HL-60/S4 (cell line): ENCODE data around the gene DNAH3.
"Not testable (repeated sequence)": the region's sequence is repeated elsewhere in the genome, so short reads cannot be mapped to it uniquely, and the experiment has no call there.

Experiments used
- in situ Hi-C: fragments of 300-500 bp; cut with MboI; formaldehyde crosslinking; loops from 2 replicates; pipeline ENCODE4 v1.14.3; 2022; ENCODE audit warnings: low sequenced_read_pairs

DNAH3 gene

DNA sequence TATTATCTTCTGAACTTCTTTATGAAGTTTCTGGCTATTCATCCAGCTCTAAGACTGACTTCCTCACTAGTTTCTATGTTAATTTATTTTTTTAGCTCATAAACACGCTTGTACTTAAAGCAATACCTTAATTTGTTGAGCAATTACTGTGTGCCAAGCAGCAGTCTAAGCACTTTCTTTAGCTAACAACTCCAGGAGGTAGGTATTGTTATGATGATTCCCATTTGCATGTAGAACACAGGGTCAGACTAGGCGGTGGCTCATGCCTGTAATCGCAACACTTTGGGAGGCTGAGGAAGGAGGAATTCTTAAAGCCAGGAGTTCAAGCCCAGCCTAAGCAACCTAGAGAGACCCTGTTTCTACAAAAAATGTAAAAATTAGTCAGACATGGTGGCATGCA is 19.8 kb downstream of the DNAH3 start:
- in situ Hi-C loops: no loop called here

DNA sequence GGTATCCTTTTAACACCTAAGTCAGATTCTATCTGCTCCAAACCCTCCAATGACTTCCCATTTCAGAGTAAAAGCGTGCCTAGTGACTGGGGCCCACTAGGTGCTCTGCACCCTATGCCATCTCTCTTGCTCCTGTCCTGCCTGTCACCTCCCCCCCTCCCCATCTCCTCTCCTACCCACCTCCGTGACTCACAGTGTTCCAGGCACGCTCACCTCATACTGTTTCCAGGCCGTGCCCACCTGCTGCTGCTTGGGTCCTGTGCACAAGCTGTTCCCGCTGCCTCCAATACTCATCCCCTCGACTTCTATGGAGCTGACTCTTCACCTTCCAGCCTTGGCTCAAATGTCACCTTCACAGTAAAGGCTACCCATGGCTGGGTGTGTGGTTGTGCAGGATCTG is 21.7 kb downstream of the DNAH3 start:
- in situ Hi-C loops: no loop called here

DNA sequence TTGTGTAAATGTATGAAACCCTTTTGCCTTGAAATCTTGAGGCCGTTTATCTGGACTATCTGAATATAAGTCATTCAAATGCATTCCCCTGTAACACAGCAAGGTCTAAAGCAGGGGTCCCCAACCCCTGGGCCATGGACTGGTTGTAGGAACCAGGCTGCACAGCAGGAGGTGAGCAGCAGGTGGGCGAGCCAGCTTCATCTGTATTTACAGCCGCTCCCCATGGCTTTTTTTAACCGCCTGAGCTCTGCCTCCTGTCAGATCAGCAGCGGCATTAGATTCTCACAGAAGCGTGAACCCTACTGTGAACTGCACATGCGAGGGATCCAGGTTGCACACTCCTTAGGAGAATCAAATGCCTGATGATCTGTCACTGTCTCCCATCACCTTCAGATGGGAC is 24.1 kb downstream of the DNAH3 start:
- in situ Hi-C loops: no loop called here

DNA sequence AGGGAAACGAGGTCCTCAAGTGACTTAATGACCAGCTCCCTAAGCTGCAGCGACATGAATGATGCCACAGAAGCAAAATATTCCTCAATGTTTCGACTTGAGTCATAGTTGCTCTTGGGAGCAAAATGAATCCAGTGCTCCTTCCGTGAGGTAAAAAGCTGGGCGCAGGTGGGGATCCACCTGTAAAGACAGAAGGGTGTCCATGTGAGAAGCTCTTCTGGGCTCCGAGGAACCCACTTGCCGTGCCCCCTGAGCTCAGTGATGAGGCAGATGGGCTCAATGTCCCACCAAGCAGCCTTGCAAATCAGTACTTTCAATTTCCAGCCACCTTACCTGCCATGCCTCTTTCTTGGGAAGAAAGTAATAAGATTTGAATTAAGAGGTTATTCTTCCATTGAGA is 25.5 kb downstream of the DNAH3 start:
- in situ Hi-C loops: no loop called here

DNA sequence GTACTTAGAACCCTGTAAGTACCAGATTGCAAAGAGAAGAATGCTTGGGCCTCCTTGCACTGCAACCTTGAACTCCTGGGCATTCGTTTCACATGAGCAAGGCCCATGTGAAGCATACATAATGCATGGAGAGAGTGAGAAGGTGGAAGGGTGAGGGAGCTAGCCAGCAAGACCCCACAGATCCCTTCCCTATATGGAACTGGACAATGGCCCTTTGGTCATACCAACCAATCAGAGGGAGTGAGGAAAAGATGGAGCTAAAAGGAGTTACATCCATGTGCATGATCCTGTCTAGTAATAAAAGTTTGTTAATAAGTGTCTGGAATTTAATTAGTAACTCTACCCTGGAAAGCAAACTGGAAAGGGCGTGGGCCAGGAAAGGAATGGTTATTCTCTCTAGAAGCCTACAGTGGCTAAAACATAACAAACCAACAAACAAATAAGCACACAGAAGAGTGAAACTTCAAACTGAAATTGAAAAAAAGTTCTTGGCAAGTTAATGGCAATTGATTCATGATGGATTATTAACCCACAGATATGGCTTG is 29.6 kb downstream of the DNAH3 start:
- in situ Hi-C loops: no loop called here

DNA sequence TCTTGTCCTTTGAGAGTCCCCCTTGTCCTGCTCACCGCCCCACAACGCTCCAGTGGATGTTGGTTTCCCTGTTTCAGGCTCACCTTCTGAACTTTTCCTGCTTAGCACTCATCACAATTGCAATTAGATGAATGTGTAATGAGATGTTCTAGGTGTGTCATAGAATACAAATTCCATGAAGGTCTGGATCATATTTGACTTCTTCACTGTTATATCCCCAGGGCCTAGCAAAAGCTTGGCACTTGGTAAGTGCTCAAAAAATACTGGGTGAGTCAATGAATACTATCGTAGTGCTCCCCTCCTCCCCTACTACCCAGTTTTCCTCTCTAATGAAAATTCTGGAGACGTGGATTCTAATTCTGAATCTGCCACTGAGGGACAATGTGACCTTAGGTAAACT is 33.1 kb downstream of the DNAH3 start:
- in situ Hi-C loops: no loop called here

DNA sequence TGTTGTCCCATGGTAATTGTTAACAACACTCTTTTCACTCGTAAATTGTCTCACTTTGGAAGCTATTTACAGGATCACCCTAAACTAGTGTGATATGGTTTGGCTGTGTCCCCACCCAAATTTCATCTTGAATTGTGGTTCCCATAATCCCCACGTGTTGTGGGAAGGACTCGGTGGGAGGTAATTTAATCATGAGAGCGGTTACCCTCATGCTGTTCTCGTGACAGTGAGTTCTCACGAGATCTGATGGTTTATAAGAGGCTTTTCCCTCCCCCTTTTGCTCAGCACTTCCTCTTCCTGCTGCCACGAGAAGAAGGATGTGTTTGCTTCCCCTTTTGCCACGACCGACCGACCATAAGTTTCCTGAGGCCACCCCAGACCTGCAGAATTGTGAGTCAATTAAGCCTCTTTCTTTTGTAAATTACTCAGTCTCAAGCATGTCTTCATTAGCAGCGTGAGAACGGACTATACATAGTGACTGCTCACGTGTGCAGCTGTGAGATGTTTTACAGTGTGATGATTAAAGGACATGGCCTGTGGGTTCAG is 34.4 kb downstream of the DNAH3 start:
- in situ Hi-C loops: no loop called here

DNA sequence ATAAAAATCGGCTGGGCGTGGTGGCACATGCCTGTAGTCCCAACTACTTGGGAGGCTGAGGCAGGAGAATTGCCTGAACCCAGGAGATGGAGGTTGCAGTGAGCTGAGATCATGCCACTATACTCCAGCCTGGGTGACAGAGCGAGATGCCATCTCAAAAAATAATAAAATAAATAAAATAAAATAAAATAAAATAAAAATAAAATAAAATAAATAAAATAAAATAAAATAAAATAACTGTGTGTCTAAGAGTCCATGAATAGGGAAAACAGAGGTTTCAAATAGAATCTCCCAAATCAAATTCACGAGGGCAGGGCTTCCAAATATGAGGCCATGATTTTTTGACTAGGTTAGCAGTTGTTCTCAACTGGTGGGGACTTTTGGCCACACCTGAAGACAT is 35.1 kb downstream of the DNAH3 start:
- in situ Hi-C loops: not testable (repeated sequence)

DNA sequence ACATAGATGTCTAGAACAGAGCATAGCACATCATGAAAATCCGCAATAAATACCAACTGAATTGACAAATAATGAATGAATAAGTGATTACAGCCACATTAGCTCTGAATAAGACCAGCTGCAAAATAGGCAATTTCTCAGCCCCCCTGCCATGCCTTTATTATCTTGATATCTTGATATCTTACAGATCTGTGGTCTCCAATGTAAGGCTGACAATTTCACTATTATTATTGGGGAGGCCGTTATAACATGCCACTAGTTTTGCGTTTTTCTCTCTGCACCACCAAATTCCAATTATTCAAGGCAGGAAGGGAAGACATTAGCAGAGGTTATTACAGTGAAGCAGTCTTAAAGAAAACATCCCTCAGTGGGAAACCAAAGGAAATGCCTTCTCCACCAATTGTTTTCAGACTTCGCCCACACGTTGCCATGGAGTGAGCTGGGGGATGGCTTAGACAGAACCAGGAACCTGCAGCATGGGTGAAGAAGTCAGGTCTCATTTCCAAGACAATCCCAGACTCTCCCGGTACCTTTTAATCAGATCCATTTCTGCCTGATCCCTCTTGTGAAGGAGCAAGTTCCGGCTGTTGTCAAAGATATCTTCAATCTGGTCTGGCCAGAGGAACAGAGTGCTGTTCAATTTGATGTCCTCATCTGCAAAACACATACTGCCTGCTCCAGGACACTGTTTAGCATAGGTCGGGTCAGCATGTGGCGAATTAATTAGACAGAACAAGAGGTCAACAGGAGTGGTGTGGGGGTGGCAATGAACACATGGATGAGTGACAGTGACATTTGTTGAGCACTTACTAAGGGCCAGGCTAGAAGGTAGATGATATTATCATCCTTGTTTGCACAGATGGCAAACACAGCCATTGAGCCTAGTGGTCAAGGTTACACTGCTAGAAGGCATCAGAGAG is 46.4 kb downstream of the DNAH3 start:
- in situ Hi-C loops: no loop called here

DNA sequence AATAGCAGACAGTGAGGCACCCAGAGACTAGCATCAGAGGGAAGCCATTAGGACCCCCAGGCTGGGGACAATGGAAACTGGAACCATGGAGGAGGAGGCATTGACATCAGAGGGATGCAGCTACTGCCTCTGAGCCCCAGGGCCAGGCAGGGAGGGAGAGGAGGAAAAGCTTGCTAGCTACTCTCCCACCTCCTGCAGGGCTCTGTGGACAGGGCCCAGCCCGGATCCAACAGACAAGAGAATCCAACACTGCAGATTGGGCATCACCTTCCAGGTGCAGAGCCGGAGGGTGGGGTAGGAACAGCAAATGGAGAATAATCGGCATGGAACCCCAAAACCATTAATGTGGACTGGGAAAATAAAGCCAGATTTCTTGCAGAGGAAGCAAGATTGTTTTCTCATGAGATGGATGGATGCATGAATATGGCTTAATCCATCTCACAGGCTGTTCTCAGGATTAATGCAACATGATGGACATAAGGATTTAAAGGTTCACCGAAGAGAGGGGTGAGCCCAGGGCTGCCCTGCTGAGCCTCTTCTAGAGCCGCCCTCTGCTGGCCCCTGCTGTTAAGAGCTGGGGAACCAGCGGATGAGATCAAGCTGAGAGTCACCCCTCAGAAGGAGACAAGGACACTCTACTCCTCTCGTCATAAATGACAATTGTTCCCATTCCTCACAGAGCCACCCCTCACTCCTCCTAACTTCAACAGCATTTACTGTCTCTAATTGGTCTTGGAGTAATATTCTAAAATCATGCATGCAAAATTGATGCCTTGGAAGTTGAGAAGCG is 48.8 kb downstream of the DNAH3 start:
- in situ Hi-C loops: no loop called here

DNA sequence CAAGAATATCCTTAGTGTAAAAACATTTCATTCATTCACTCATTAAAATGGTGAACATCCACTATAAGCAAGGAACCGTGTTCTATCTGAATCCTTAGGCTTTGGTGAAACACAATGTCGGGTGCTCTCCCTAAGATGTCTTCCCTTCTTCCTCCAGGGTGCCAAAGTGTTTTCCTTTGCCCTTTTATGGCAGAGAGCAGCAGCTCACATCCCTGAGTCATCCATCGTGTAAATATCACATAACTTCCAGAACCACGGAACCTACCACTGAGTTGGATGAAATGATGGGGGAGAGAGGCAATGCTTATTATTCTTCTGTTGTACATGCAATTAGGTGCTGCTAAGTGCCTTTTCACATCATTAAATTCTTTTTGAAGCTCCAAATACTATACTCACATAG is 50.2 kb downstream of the DNAH3 start:
- in situ Hi-C loops: no loop called here

DNA sequence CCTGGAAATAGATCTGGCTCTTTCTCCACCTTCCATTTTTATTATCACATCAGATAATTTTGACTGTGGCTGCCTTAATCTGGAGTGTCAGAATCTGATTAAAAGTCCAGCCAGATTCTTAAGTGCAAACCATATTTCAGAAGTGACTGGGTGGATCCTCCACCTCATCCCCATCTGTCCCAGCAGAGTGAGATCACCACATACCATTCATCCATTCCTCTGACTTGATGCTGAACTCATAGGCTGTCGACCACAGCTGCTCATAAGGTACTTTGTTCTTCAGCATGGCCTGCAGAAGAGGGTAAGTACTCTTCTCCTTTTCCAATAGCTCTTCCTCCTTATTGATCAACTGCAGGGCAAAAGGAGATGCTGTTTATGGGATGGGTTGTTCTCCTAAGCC is 53.5 kb downstream of the DNAH3 start:
- in situ Hi-C loops: no loop called here

DNA sequence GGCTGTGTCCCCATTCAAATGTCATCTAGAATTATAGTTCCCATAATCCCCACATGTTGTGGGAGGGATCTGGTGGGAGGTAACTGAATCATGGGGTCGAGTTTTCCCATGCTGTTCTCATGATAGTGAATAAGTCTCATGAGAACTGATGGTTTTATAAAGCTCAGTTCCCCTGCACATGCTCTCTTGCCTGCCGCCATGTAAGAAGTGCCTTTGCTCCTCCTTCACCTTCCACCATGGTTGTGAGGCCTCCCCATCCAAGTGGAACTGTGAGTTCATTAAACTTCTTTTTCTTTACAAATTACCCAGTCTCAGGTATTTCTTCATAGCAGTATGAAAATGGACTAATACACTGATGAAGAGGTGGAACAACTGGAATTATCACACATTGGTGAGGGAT is 55.9 kb downstream of the DNAH3 start:
- in situ Hi-C loops: not testable (repeated sequence)

DNA sequence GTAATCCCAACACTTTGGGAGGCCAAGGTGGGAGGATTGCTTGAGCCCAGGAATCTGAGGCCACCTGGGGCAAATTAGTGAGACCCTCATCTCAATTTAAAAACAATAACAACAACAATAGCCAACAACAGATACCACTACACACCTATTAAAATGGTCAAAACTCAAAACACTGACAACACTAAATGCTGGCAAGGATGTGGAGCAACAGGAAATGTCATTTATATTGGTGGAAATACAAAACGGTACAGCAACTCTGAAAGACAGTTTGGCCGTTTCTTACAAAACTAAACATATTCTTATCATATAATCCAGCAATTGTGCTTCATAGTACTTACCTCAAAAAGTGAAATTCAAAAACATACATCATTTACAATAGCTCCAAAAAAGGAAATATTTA is 57.7 kb downstream of the DNAH3 start:
- in situ Hi-C loops: no loop called here

DNA sequence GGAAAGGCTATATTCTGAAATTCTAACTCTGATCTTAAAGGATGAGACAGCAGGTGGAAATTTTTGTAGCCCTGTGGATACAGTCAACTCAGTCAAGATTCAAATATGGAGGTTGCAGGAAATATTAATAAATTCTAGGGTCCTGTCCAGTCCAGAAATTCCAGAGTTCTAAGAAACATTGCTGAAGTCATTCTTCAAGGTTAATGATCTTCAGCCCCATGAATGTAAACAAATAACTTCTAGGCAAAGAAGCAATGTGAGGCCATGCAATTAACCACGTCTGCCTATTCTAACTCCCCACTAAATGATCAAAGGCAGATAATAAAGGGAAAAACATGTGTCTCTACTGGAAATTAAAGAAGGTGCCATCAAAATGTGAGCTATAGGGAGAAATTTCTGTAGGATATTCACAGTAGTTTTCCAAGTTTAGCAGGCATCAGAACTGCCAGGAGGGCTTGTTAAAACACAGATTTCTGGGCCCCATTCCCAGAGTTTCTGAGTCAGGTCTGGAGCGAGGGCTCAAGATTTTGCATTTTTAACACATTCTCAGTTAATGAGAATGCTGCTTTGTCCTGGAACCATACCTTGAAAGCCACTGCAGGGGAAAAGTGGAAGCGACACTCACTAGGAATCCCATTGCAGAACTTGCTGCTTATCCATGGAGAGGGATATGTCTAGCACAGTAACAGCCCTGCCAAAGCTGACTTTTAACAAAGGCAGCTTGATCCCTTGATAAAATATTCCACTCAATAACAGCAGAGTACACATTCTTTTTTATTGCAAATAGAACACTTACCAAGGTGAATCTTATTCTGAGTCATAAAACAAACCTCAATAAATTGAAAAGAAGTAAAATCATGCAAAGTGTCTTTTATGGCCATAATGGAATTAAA is 61.8 kb downstream of the DNAH3 start:
- in situ Hi-C loops: no loop called here

DNA sequence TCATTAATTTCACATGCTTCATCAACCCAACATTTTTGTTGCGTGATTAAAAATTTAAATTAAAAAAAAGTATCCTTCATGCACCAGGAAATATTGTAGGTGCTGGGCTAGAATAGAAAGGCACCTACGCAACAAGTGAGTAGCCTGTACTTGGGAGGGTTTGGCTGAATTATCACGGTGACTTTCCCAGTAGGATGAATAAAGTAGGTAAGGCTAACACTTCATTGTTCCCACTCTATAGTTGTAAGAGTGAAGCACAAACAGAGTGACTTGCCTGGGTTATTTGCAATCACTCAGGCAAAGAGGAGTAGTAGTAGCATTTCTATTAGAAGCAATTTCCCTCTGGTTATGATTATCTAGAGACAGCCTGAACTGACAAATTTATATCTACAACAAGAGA is 62.5 kb downstream of the DNAH3 start:
- in situ Hi-C loops: no loop called here

DNA sequence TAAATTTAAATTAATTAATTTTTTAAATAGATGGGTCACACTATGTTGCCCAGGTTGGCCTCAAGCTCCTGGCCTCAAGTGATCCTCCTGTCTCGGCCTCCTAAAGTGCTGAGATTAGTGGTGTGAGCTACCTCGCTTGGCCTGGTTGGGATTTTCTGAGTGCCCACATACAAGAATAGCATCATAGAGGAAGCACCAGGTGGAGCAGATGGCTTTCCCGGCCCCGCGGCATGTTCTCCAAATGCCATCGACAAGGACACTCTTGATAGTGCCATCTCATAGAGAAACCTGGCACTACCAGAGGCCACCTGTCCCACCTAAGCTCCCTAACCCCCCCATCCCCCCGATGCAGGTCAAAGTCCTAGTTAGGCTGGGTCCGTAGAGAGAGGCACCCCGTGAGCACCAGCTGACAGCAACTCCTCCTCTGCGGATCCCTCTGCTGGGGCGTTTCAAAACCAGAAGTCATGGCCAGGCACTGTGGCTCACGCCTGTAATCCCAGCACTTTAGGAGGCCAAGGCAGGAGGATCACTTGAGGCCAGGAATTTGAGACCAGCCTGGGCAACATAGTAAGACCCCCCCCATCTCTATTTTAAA is 65.9 kb downstream of the DNAH3 start:
- in situ Hi-C loops: loop anchor here (5.0 kb wide), 1 partner anchor 227 kb away; no protein-coding TSS in a partner anchor

DNA sequence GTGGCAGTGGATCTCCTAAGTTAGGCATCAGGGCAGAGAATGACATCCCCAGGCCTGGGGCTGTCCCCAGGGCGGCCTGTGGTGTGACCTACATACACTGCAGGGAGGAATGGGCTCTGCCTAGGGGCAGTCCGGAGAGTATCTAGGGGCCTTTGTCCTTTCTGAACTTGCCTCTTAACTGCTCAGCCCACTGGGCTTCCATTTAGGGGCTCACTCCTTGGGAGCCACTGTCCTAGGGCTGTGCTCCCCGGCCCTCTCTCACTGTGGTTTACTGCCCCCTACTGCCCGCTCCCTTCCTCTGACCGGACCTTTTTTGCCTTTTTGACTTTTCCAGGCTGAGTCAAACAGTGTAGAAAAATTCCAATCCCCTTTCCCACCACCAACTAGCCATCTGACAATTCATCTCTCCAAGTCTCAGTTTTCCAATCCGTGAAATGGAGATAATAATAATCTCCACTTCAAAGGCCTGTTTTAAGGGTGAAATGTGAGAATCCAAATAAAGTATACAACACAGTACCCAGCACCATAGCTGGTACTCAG is 66.8 kb downstream of the DNAH3 start:
- in situ Hi-C loops: loop anchor here (5.0 kb wide), 1 partner anchor 226 kb away; no protein-coding TSS in a partner anchor

DNA sequence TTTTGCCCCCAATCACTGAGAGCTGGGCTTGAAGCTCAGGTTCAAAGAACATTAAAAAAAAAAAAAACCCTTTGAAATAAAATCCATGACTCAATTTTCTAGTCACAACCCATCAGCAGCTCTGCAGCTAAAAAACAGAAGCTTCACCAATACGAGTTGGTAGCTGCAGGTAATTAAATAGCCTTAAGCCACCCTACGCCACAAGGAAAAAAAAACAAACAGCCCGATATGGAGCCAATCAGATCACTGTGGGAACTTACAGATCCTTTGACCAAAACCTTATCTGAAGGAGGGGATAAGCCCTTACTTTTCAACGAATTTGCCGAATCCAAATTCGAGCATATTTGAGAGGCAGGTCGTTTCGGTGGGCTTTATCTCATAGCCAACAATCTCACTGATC is 69.3 kb downstream of the DNAH3 start:
- in situ Hi-C loops: loop anchor here (5.0 kb wide), 1 partner anchor 224 kb away; no protein-coding TSS in a partner anchor

DNA sequence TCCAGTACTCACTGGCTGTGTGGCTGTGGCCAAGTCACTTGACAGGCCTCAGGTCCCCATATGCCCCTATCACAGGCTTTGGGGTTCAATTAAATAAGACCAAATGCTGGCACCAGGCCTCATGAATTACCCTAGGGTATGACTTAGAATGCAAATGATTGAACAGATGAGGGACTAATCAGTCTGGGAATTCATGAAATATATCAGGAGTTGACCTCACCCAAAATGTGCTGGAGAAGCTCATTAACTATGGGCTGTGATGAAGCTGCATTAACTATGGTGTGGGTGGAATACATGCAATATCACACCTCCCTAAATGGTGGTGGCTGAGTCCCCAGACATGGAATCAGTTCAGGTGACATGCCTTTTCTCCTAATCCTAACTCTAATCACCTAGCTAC is 72.1 kb downstream of the DNAH3 start:
- in situ Hi-C loops: no loop called here
